ENCODE data around the gene CCSER2. TPM values are rescaled to one million over a fixed set of nuclear protein-coding genes. Genes with fewer than 3 reads are reported as not detected.

Gene CCSER2
- total RNA-seq, 5 donors from 2014 or later (not counting 1 experiment from before 2014, with no cell fraction given): 109 to 137 (median 115) TPM

- 82% methylated on average over 1 of the region's 2 CpGs for WGBS (ENCODE audit: insufficient coverage)
- Histone ChIP-seq H3K27ac (ENCODE audit: low read length) (no peak overlapping the region), H3K9me3 (no peaks in the 10 kb centered on the region), H3K4me3 (ENCODE audit: control insufficient read depth in 1 of 2, extremely low read depth in 1 of 2, low read length in 1 of 2) (no peak overlapping the region), H3K36me3 (ENCODE audit: control insufficient read depth in 2 of 2, extremely low read depth in 1 of 2, insufficient read depth in 1 of 2, low read length in 1 of 2) (peaks cover 0 to 4% of the 10 kb centered on the region in 2 donors), H3K27me3 (replicated peaks in 1 of 2; ENCODE audit: control insufficient read depth in 2 of 2, extremely low read depth in 1 of 2, insufficient read depth in 2 of 2, low read length in 1 of 2) (no peaks in the 10 kb centered on the region), H3K4me1 (ENCODE audit: control insufficient read depth in 1 of 2, extremely low read depth in 1 of 2, insufficient read depth in 2 of 2, low read length in 2 of 2) (no peaks in the 10 kb centered on the region)
- ATAC-seq (replicated peaks in 1 of 4) (no peak), DNase-seq (no peak)
- H3K4me3 Mint-ChIP-seq: no peak overlapping the region
- CTCF ChIA-PET: interaction anchor here (0.6 to 1.3 kb wide), 2 partner anchors 23 to 301 kb away, joined by 3 read pairs; no protein-coding TSS in a partner anchor
- H3K27me3 Mint-ChIP-seq: no peaks in the 10 kb centered on the region
- H3K27ac Mint-ChIP-seq: no peak overlapping the region
- POLR2A ChIA-PET: no interaction called here
- H3K4me1 Mint-ChIP-seq: peaks cover 57 to 61% (median 59%) of the 10 kb centered on the region in 3 donors
- peaks cover 66% of the 10 kb centered on the region for H3K36me3 Mint-ChIP-seq
- peaks cover 0 to 9% (median 3%) of the 10 kb centered on the region in 3 donors for H3K9me3 Mint-ChIP-seq
Measured at GRCh38 chr10:84397735-84398144, 69.4 kb downstream of the CCSER2 start.

- Mint-ChIP-seq H3K4me1 (peaks cover 55 to 61% (median 58%) of the 10 kb centered on the region in 3 donors), H3K27me3 (no peaks in the 10 kb centered on the region)
Measured at GRCh38 chr10:84398696-84399095, 70.3 kb downstream of the CCSER2 start.

GRCh38 chr10:84401854-84402611 lies 73.6 kb downstream of the CCSER2 start:
- no peak for ATAC-seq (replicated peaks in 1 of 4)

More at GRCh38 chr10:84398696-84399095, 70.3 kb downstream of the CCSER2 start:
- CTCF ChIA-PET: no interaction called here
- no peaks in the 10 kb centered on the region for H3K27me3 ChIP-seq (replicated peaks in 1 of 2; ENCODE audit: control insufficient read depth in 2 of 2, extremely low read depth in 1 of 2, insufficient read depth in 2 of 2, low read length in 1 of 2)
- H3K27ac ChIP-seq (ENCODE audit: low read length): no peak overlapping the region
- POLR2A ChIA-PET: no interaction called here
- no peak overlapping the region for H3K4me3 ChIP-seq (ENCODE audit: control insufficient read depth in 1 of 2, extremely low read depth in 1 of 2, low read length in 1 of 2)
- Mint-ChIP-seq H3K4me3 (no peak overlapping the region), H3K27ac (no peak overlapping the region), H3K9me3 (peaks cover 0 to 9% (median 3%) of the 10 kb centered on the region in 3 donors), H3K36me3 (peaks cover 73% of the 10 kb centered on the region)
- H3K36me3 ChIP-seq (ENCODE audit: control insufficient read depth in 2 of 2, extremely low read depth in 1 of 2, insufficient read depth in 1 of 2, low read length in 1 of 2): peaks cover 0 to 4% of the 10 kb centered on the region in 2 donors
- ATAC-seq (replicated peaks in 1 of 4) (no peak), DNase-seq (no peak)
- H3K4me1 ChIP-seq (ENCODE audit: control insufficient read depth in 1 of 2, extremely low read depth in 1 of 2, insufficient read depth in 2 of 2, low read length in 2 of 2): no peaks in the 10 kb centered on the region
- H3K9me3 ChIP-seq: no peaks in the 10 kb centered on the region

GRCh38 chr10:84404783-84405182 lies 76.4 kb downstream of the CCSER2 start:
- WGBS (ENCODE audit: insufficient coverage): no CpG with 5 or more reads among the region's 1 CpG
- H3K36me3 Mint-ChIP-seq: peaks cover 76% of the 10 kb centered on the region
- H3K27ac Mint-ChIP-seq: no peak overlapping the region

More at GRCh38 chr10:84401854-84402611, 73.6 kb downstream of the CCSER2 start:
- H3K9me3 ChIP-seq: no peaks in the 10 kb centered on the region
- Mint-ChIP-seq H3K4me3 (no peak overlapping the region), H3K27me3 (no peaks in the 10 kb centered on the region), H3K27ac (no peak overlapping the region), H3K4me1 (peaks cover 60 to 73% (median 68%) of the 10 kb centered on the region in 3 donors), H3K36me3 (peaks cover 85% of the 10 kb centered on the region), H3K9me3 (peaks cover 0 to 9% (median 3%) of the 10 kb centered on the region in 3 donors)
- no peak overlapping the region for H3K27ac ChIP-seq (ENCODE audit: low read length)
- H3K36me3 ChIP-seq (ENCODE audit: control insufficient read depth in 2 of 2, extremely low read depth in 1 of 2, insufficient read depth in 1 of 2, low read length in 1 of 2): peaks cover 0 to 4% of the 10 kb centered on the region in 2 donors
- no peak overlapping the region for H3K4me3 ChIP-seq (ENCODE audit: control insufficient read depth in 1 of 2, extremely low read depth in 1 of 2, low read length in 1 of 2)
- no peaks in the 10 kb centered on the region for H3K27me3 ChIP-seq (replicated peaks in 1 of 2; ENCODE audit: control insufficient read depth in 2 of 2, extremely low read depth in 1 of 2, insufficient read depth in 2 of 2, low read length in 1 of 2)
- H3K4me1 ChIP-seq (ENCODE audit: control insufficient read depth in 1 of 2, extremely low read depth in 1 of 2, insufficient read depth in 2 of 2, low read length in 2 of 2): no peaks in the 10 kb centered on the region
- WGBS (ENCODE audit: insufficient coverage): 100% methylated on average over 3 of the region's 6 CpGs
- ChIA-PET POLR2A (interaction anchor here in 1 of 2 donors (0.6 kb wide), 1 partner anchor 22 kb away, joined by 6 read pairs; no protein-coding TSS in a partner anchor), CTCF (no interaction called here)
- DNase-seq: no peak

GRCh38 chr10:84405662-84406061 lies 77.3 kb downstream of the CCSER2 start:
- Histone ChIP-seq H3K4me3 (ENCODE audit: control insufficient read depth in 1 of 2, extremely low read depth in 1 of 2, low read length in 1 of 2) (no peak overlapping the region), H3K27ac (ENCODE audit: low read length) (no peak overlapping the region), H3K27me3 (replicated peaks in 1 of 2; ENCODE audit: control insufficient read depth in 2 of 2, extremely low read depth in 1 of 2, insufficient read depth in 2 of 2, low read length in 1 of 2) (no peaks in the 10 kb centered on the region), H3K36me3 (ENCODE audit: control insufficient read depth in 2 of 2, extremely low read depth in 1 of 2, insufficient read depth in 1 of 2, low read length in 1 of 2) (peaks cover 0 to 11% of the 10 kb centered on the region in 2 donors), H3K4me1 (ENCODE audit: control insufficient read depth in 1 of 2, extremely low read depth in 1 of 2, insufficient read depth in 2 of 2, low read length in 2 of 2) (no peaks in the 10 kb centered on the region), H3K9me3 (no peaks in the 10 kb centered on the region)
- no peak for ATAC-seq (replicated peaks in 1 of 4)
- Mint-ChIP-seq H3K27ac (no peak overlapping the region), H3K27me3 (no peaks in the 10 kb centered on the region), H3K36me3 (peaks cover 77% of the 10 kb centered on the region), H3K9me3 (peaks cover 4 to 11% (median 4%) of the 10 kb centered on the region in 3 donors), H3K4me3 (no peak overlapping the region), H3K4me1 (peaks cover 48 to 78% (median 72%) of the 10 kb centered on the region in 3 donors)
- DNase-seq: no peak
- no CpG with 5 or more reads among the region's 2 CpGs for WGBS (ENCODE audit: insufficient coverage)
- ChIA-PET CTCF (no interaction called here), POLR2A (no interaction called here)

More at GRCh38 chr10:84404783-84405182, 76.4 kb downstream of the CCSER2 start:
- Histone ChIP-seq H3K27ac (ENCODE audit: low read length) (no peak overlapping the region), H3K4me1 (ENCODE audit: control insufficient read depth in 1 of 2, extremely low read depth in 1 of 2, insufficient read depth in 2 of 2, low read length in 2 of 2) (no peaks in the 10 kb centered on the region), H3K4me3 (ENCODE audit: control insufficient read depth in 1 of 2, extremely low read depth in 1 of 2, low read length in 1 of 2) (no peak overlapping the region), H3K27me3 (replicated peaks in 1 of 2; ENCODE audit: control insufficient read depth in 2 of 2, extremely low read depth in 1 of 2, insufficient read depth in 2 of 2, low read length in 1 of 2) (no peaks in the 10 kb centered on the region), H3K9me3 (no peaks in the 10 kb centered on the region), H3K36me3 (ENCODE audit: control insufficient read depth in 2 of 2, extremely low read depth in 1 of 2, insufficient read depth in 1 of 2, low read length in 1 of 2) (peaks cover 0 to 6% of the 10 kb centered on the region in 2 donors)
- no peak overlapping the region for H3K4me3 Mint-ChIP-seq
- H3K4me1 Mint-ChIP-seq: peaks cover 52 to 73% (median 68%) of the 10 kb centered on the region in 3 donors
- H3K9me3 Mint-ChIP-seq: peaks cover under 1 to 6% (median 2%) of the 10 kb centered on the region in 3 donors
- ATAC-seq (replicated peaks in 1 of 4): no peak
- ChIA-PET POLR2A (no interaction called here), CTCF (interaction anchor here in 1 of 2 donors (0.6 kb wide), 1 partner anchor 53 kb away, joined by 3 read pairs; no protein-coding TSS in a partner anchor)
- H3K27me3 Mint-ChIP-seq: no peaks in the 10 kb centered on the region
- DNase-seq: no peak

- no peak overlapping the region for H3K27ac ChIP-seq (ENCODE audit: low read length)
- no peak overlapping the region for H3K4me3 ChIP-seq (ENCODE audit: control insufficient read depth in 1 of 2, extremely low read depth in 1 of 2, low read length in 1 of 2)
- peaks cover 2% of the 10 kb centered on the region for H3K9me3 ChIP-seq
- 100% methylated on average over 1 of the region's 3 CpGs for WGBS (ENCODE audit: insufficient coverage)
- CTCF ChIA-PET: no interaction called here
- Mint-ChIP-seq H3K9me3 (peaks cover 4 to 18% (median 6%) of the 10 kb centered on the region in 3 donors), H3K27me3 (no peaks in the 10 kb centered on the region), H3K4me3 (no peak overlapping the region), H3K4me1 (peaks cover 41 to 77% (median 69%) of the 10 kb centered on the region in 3 donors), H3K27ac (no peak overlapping the region), H3K36me3 (peaks cover 76% of the 10 kb centered on the region)
- H3K4me1 ChIP-seq (ENCODE audit: control insufficient read depth in 1 of 2, extremely low read depth in 1 of 2, insufficient read depth in 2 of 2, low read length in 2 of 2): no peaks in the 10 kb centered on the region
- peaks cover 0 to 11% of the 10 kb centered on the region in 2 donors for H3K36me3 ChIP-seq (ENCODE audit: control insufficient read depth in 2 of 2, extremely low read depth in 1 of 2, insufficient read depth in 1 of 2, low read length in 1 of 2)
- DNase-seq (no peak), ATAC-seq (replicated peaks in 1 of 4) (no peak)
- POLR2A ChIA-PET: no interaction called here
- H3K27me3 ChIP-seq (replicated peaks in 1 of 2; ENCODE audit: control insufficient read depth in 2 of 2, extremely low read depth in 1 of 2, insufficient read depth in 2 of 2, low read length in 1 of 2): no peaks in the 10 kb centered on the region
Measured at GRCh38 chr10:84406561-84406960, 78.2 kb downstream of the CCSER2 start.

Measured in T-cell (primary cell).